A549 treated with DMSO at 1 μM for 4 hours (cell line): ENCODE data around the gene SGO1. TPM values are rescaled to one million over a fixed set of nuclear protein-coding genes. Genes with fewer than 3 reads are reported as not detected.

Source experiments
- total RNA-seq: library from RNA; stranded (reverse); fragments of 200-300 nt; extraction: Qiagen RNA extraction; gene quantifications from 5 replicates; pipeline ENCODE4 v1.2.3, GENCODE V29; 2022; ENCODE audit warnings: low read depth

The SGO1 gene
- total RNA-seq: 14.9 to 18.5 TPM (median 17.6 TPM) in 5 replicates

DNA sequence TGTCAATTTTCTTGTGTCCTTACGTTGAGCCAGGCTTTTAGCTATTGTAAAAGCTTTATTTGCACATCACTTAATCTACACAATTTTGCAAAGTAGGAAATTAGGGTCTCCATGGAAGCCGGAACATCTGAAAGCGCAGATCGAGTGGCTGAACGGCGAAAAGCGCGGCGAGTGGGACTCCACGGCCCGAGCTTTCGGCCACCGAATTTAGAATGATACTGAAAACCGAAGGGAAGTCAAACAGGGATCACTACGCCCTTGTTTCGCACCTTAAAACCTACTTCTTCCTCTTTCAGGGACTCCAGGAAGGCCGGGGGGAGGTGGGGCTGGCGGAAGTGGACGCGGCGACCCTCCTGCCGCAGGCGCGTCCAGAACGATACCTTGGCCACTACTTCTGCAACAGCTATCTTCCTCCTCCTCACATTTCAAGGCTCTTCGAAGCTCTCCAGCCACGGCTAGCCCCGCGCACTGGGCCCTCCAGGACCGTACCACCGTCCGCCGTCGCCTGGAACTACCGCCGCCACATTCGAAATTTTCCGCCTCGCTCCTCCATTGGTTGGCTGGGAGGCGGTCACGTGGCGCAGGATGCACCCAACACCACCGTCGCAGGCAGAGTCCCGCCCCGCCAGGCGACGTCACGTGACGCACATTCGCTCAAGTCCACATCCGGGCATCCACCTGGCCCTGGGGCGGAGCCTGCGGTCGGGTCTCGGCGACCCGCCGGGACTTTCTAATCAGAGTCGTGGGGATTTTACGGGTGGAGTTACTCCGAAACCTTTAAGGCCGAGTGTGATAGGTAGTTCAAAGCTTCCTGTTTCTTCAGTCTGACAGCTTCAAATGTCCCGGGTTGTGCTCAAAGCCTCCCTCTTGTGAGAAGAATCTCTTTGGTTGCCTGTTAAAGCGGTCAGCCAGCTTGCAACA, at the start of gene SGO1:
Gene SGO1 (minus strand): TSS at position 528 of the 921 bp plus-strand sequence. CDS start 2,179 bp downstream, outside the sequence.

Other genes starting within 250 kb of the SGO1 start
- gene RAB5A, start 239.1 kb downstream of the SGO1 start, total RNA-seq: 36.2 to 55.6 TPM (median 48.9 TPM) in 5 replicates
- gene PP2D1, start 173.9 kb downstream of the SGO1 start, total RNA-seq: not detected in 5 replicates
- 4.1 to 7.2 TPM (median 5.5 TPM) in 5 replicates for gene KAT2B, start 145.8 kb downstream of the SGO1 start, total RNA-seq